GM12878 (cell line): ENCODE results near the gene F10. TPM values are rescaled to one million over a fixed set of nuclear protein-coding genes. Genes with fewer than 3 reads are reported as not detected.

ENCODE experiments used
- ATAC-seq: fragments of 200-7000 bp; cut with Tn5 transposase; 3 replicates; pipeline ENCODE4 v1.9.1; 2020; ENCODE audit warnings: mild to moderate bottlenecking, moderate library complexity
- BruUV-seq: library from RNA; stranded (reverse); fragments of 400-500 nt; replicated peaks from 2 replicates; lab custom pipeline; 2021; lab: Mats Ljungman, UMichigan
- CTCF ChIA-PET: fragments of 300-600 bp; sonication (Branson Sonifier 250); formaldehyde crosslinking; extraction: SDS; loops from one replicate; lab custom pipeline; 2021; ENCODE audit warnings: inconsistent platforms; lab: Yijun Ruan, JAX
- POLR2A ChIA-PET: fragments of 350-600 bp; formaldehyde crosslinking; extraction: SDS; loops from one replicate; lab custom pipeline; 2021; ENCODE audit warnings: inconsistent platforms; lab: Charles Lee
- RAD21 ChIA-PET: fragments of 300-600 bp; sonication (Branson Sonifier 250); formaldehyde crosslinking; loops from one replicate; lab custom pipeline; 2023; ENCODE audit warnings: antibody characterized with exemption; ENCODE audit not compliant: unreplicated experiment; lab: Charles Lee
- SMC1A ChIA-PET: fragments of 300-600 bp; sonication (Branson Sonifier 250); formaldehyde crosslinking; loops from one replicate; lab custom pipeline; 2023; ENCODE audit not compliant: unreplicated experiment, uncharacterized antibody; lab: Charles Lee
- DNase-seq: peaks from one replicate; pipeline ENCODE4 v3.0.0-alpha.2; 2011; ENCODE audit warnings: low read depth, low spot score
- FAIRE-seq: peaks from 3 replicates; lab custom pipeline; 2011; peaks lifted over from hg19 to GRCh38; lab: Jason Lieb, UNC
- H2AFZ ChIP-seq: 2 replicates; pipeline ENCODE4 v1.6.0; 2011; ENCODE audit warnings: low read depth, low read length, control low read depth; ENCODE audit not compliant: control insufficient read depth
- H3K27ac ChIP-seq: 2 replicates; pipeline ENCODE4 v1.5.1; 2011; ENCODE audit warnings: control low read depth; ENCODE audit not compliant: control insufficient read depth, insufficient read depth
- H3K27me3 ChIP-seq, 2 experiments: replicated peaks in 1 of 2; 2 replicates each; pipeline versions ENCODE4 v1.6.0 to v1.6.1; 2011; ENCODE audit warnings: low read length in 1 of 2; ENCODE audit not compliant: control insufficient read depth in 2 of 2, insufficient read depth in 2 of 2
- H3K36me3 ChIP-seq, 2 experiments: 2 replicates each; pipeline ENCODE4 v1.5.1; 2011; ENCODE audit warnings: low read length in 1 of 2; ENCODE audit not compliant: control insufficient read depth in 2 of 2, insufficient read depth in 2 of 2
- H3K4me1 ChIP-seq: 2 replicates; pipeline ENCODE4 v1.6.1; 2011; ENCODE audit warnings: mild to moderate bottlenecking, low read length, moderate library complexity, mixed read lengths; ENCODE audit not compliant: control insufficient read depth, insufficient read depth
- H3K4me2 ChIP-seq: 2 replicates; pipeline ENCODE4 v1.6.0; 2011; ENCODE audit warnings: control low read depth; ENCODE audit not compliant: control insufficient read depth, insufficient read depth
- H3K4me3 ChIP-seq: fragments of 200-600 bp; sonication (generic); 2 replicates; pipeline ENCODE4 v1.5.1; 2016
- H3K79me2 ChIP-seq: 2 replicates; pipeline ENCODE4 v1.6.0; 2011; ENCODE audit warnings: low read length; ENCODE audit not compliant: control insufficient read depth, insufficient read depth
- H3K9ac ChIP-seq: 2 replicates; pipeline ENCODE4 v1.8.0; 2011; ENCODE audit warnings: low read length, control low read depth, mixed read lengths; ENCODE audit not compliant: control insufficient read depth, insufficient read depth
- H3K9me3 ChIP-seq: replicated peaks from 3 replicates; pipeline ENCODE4 v1.5.1; 2011; ENCODE audit warnings: mild to moderate bottlenecking, low read length; ENCODE audit not compliant: control insufficient read depth, insufficient read depth
- H4K20me1 ChIP-seq: 2 replicates; pipeline ENCODE4 v1.6.0; 2011; ENCODE audit not compliant: control insufficient read depth, insufficient read depth
- CTCF ChIP-seq, 3 experiments: IDR thresholded peaks in 2 of 3; conservative IDR thresholded peaks in 1 of 3; 2 replicates each; pipeline ENCODE4 v1.5.1; 2011; ENCODE audit warnings: low read depth in 3 of 3, low read length in 3 of 3, mild to moderate bottlenecking in 3 of 3, control low read depth in 2 of 3, moderate library complexity in 2 of 3, inconsistent platforms in 1 of 3, mixed read lengths in 1 of 3; ENCODE audit not compliant: control insufficient read depth in 2 of 3, insufficient read depth in 1 of 3; ENCODE audit errors: extremely low read depth in 1 of 3
- CUX1 ChIP-seq: IDR thresholded peaks from 2 replicates; pipeline ENCODE4 v1.6.1; 2012; ENCODE audit warnings: improper control_type of control experiment, low read depth, low read length; ENCODE audit not compliant: insufficient replicate concordance
- GABPA ChIP-seq: IDR thresholded peaks from 2 replicates; pipeline ENCODE4 v1.6.1; 2014; ENCODE audit warnings: antibody characterized with exemption, low read depth, mild to moderate bottlenecking, inconsistent platforms
- SIX5 ChIP-seq: IDR thresholded peaks from 2 replicates; pipeline ENCODE4 v1.6.1; 2011; ENCODE audit warnings: mild to moderate bottlenecking, low read depth, low read length, moderate library complexity; ENCODE audit not compliant: severe bottlenecking
- ZBED1 ChIP-seq: IDR thresholded peaks from 2 replicates; pipeline ENCODE4 v1.6.1; 2016; ENCODE audit warnings: borderline replicate concordance
- ZNF274 ChIP-seq: IDR thresholded peaks from one replicate; pipeline ENCODE4 v1.8.0; 2011; ENCODE audit not compliant: insufficient read length, insufficient read depth
- WGBS: methylation state at CpG from one replicate; pipeline ENCODE4 v1.1.6; 2016; ENCODE audit warnings: low lambda C conversion rate; ENCODE audit not compliant: insufficient replicate concordance, insufficient coverage; ENCODE audit errors: missing lambda C conversion rate; 5-methylcytosine and 5-hydroxymethylcytosine counted together
- in situ Hi-C: fragments of 300-500 bp; cut with MboI; formaldehyde crosslinking; loops from 9 replicates; pipeline ENCODE4 v1.14.3; 2018; ENCODE audit warnings: mixed read lengths
- intact Hi-C: fragments of 100-400 bp; cut with micrococcal nuclease; formaldehyde crosslinking; loops from one replicate; pipeline ENCODE4 v1.14.2; 2022; ENCODE audit not compliant: unreplicated experiment
- polyA plus RNA-seq, 11 experiments: library from polyadenylated mRNA; depleted of rRNA in 4 of 11; unstranded in 6 of 11; stranded (reverse) in 5 of 11; fragments of >200 nt; fragmentation: Nextera tagmentation in 4 of 11; fragmentation: Illumina TruSeq in 1 of 11; extraction: Ambion mirVana in 4 of 11; extraction: Trizol in 1 of 11; gene quantifications; 1 replicate in 1 of 11; 2 replicates in 10 of 11; pipeline versions ENCODE4 v1.2.1 to v1.2.3, GENCODE V29; 2011 to 2016; ENCODE audit warnings: inconsistent platforms in 2 of 11, missing spikeins in 2 of 11, low read depth in 1 of 11
- total RNA-seq, 4 experiments: library from RNA; depleted of rRNA in 3 of 4; stranded (reverse); fragments of >200 nt in 3 of 4; fragmentation: Illumina TruSeq in 1 of 4; extraction: Trizol in 1 of 4; gene quantifications; 2 replicates each; pipeline versions ENCODE4 v1.2.1 to v1.2.3, GENCODE V29; 2013 to 2021

F10 gene
- total and polyA plus RNA-seq, 10 of the 15 experiments (the other 5 are each of a cell fraction or from before 2014, with no cell fraction given) = not detected

DNA sequence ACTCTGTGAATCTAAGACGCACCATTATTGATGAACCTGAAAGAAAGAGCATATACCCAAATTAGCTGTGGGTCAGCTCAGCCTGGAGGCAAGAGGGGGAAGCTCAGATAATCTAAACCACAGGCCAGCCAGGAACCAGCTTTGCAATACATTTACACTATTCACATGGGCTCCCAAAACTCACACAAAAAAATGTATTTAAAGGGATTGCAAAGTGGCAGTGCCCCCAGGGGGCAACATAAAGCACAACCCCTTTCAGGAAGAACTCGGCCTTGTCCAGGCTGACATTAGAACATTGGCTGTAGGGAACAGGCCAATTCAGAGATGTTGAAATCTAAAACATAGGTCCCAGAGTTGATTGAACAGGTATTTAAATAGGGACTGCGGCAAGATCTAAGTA, 32.6 kb downstream of the F10 start:
- SMC1A ChIA-PET = no interaction called here
- peaks cover 8% of the 10 kb centered on the region for H3K4me1 ChIP-seq
- ATAC-seq = no peak
- WGBS = 46% methylated on average over 3 of the region's 3 CpGs
- in situ Hi-C loops = no loop called here
- BruUV-seq = no TSS peak
- TF ChIP-seq ZBED1 = no peak
- TF ChIP-seq CUX1 = no peak
- TF ChIP-seq SIX5 = no peak
- no peak for TF ChIP-seq ZNF274
- no peak for TF ChIP-seq CTCF (IDR thresholded peaks at IDR 0.05 in 2 of 3, conservative IDR thresholded peaks at IDR 0.05 in 1 of 3; ENCODE audit: control insufficient read depth in 2 of 3, extremely low read depth in 1 of 3, insufficient read depth in 1 of 3, low read depth in 3 of 3, low read length in 3 of 3)
- no peak for TF ChIP-seq GABPA
- TF ChIP-seq, all 136 proteins: peak for 0
- H3K9me3 ChIP-seq = peaks cover 6% of the 10 kb centered on the region; the same call in 1 of the 3 replicates
- H3K9ac ChIP-seq = no peak overlapping the region
- intact Hi-C loops = no loop called here
- FAIRE-seq (no peak), DNase-seq (no peak)
- no peak overlapping the region for H3K27ac ChIP-seq
- peaks cover 0 to 5% of the 10 kb centered on the region in 2 experiments; a peak in 3 of 4 replicates for H3K27me3 ChIP-seq
- no peaks in the 10 kb centered on the region for H3K36me3 ChIP-seq
- no peak overlapping the region for H3K4me2 ChIP-seq
- ChIA-PET POLR2A (no interaction called here), RAD21 (no interaction called here), CTCF (no interaction called here)
- no peak overlapping the region for H3K4me3 ChIP-seq
- no peak overlapping the region for H2AFZ ChIP-seq
- H4K20me1 ChIP-seq = no peaks in the 10 kb centered on the region
- H3K79me2 ChIP-seq = no peaks in the 10 kb centered on the region
